H1 (cell line): ENCODE data around the gene PAX3. TPM values are rescaled to one million over a fixed set of nuclear protein-coding genes. Genes with fewer than 3 reads are reported as not detected.

Experiments used
- ATF3 ChIP-seq: IDR thresholded peaks from 2 replicates; pipeline ENCODE4 v1.6.1; 2011; ENCODE audit warnings: low read depth, mild to moderate bottlenecking, low read length; ENCODE audit not compliant: insufficient read depth
- POU5F1 ChIP-seq: IDR thresholded peaks from 2 replicates; pipeline ENCODE4 v1.6.1; 2011; ENCODE audit warnings: low read depth, mild to moderate bottlenecking, low read length, moderate library complexity
- SAP30 ChIP-seq: fragments of 300-600 bp; sonication (generic); IDR thresholded peaks from 2 replicates; pipeline ENCODE4 v1.7.1; 2012; ENCODE audit warnings: low read length, moderate library complexity, mild to moderate bottlenecking, inconsistent platforms; ENCODE audit not compliant: insufficient read depth, insufficient replicate concordance
- polyA plus RNA-seq, 7 experiments: library from polyadenylated mRNA; depleted of rRNA in 3 of 7; stranded (reverse) in 5 of 7; unstranded in 2 of 7; fragments of >200 nt in 5 of 7; fragments of 200-250 nt in 2 of 7; gene quantifications; 1 replicate in 5 of 7; 2 replicates in 1 of 7; 4 replicates in 1 of 7; pipeline versions ENCODE4 v1.2.1 to v1.2.3, GENCODE V29; 2011 to 2013; ENCODE audit warnings: missing spikeins in 2 of 7, mixed read lengths in 2 of 7
- total RNA-seq: library from RNA; stranded (reverse); fragmentation: NEBNext Ultra II Directional; extraction: Animal tissue kit (Norgen Biotek cat#: 25700); gene quantifications from 2 replicates; pipeline ENCODE4 v1.2.1, GENCODE V29; 2021

The PAX3 gene
- total and polyA plus RNA-seq, 2 of the 8 experiments (the other 6 are each of a cell fraction or from before 2014, with no cell fraction given), result 0.33 TPM; not detected in 1

GRCh38 chr2:222257645-222258044 is 41.2 kb downstream of the PAX3 start (continued):
- TF ChIP-seq ATF3 (no peak), POU5F1 (no peak), SAP30 (no peak)
